ENCODE results near the gene ITGBL1. TPM values are rescaled to one million over a fixed set of nuclear protein-coding genes. Genes with fewer than 3 reads are reported as not detected.

ITGBL1 gene
- total RNA-seq, 1 experiment from 2014 or later = 9.4 TPM

DNA sequence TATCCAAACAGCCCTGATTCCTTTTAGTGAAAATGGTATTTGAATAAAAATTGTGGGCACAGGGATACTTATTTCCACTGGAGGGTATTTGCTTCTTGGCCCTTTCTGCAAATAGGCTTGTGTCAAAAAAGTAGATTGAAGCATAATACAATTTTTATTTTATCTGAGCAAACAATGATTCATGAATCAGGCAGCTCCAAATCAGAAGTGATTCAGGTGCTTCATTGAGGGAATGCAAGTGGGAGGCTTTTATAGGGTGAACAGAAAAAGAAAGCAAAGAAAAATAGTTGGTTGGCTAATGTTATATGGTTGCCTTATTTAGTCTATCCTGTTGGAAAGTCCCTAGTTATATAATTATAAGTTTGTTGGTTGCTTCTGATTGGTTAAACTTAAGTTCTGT is 117.9 kb downstream of the ITGBL1 start:
- Histone ChIP-seq H3K9me3 (no peaks in the 10 kb centered on the region), H3K27me3 (no peaks in the 10 kb centered on the region), H3K36me3 (no peaks in the 10 kb centered on the region), H3K4me3 (no peak overlapping the region)
- DNase-seq = no peak

DNA sequence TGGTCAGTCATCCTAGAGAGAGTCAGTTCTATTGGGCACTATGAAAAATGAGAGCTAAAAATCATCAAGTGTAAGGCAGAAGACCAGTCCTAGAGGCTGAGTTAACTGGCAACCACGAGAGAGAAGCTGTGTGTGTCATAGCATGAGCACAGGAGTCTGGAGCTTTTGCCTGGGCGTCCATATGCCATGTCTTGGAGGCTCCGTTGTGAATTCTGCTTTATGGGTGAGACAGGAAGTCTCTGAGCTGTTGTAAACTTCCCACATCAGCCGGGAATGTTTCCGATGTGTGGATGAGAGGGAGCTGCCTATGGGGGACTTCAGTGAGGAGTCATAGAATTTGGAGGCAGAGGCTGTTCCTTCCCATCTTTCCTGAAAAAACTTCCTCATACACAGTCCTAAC is 120.0 kb downstream of the ITGBL1 start:
- H3K36me3 ChIP-seq = no peaks in the 10 kb centered on the region
- no peaks in the 10 kb centered on the region for H3K9me3 ChIP-seq
- no peak overlapping the region for H3K4me3 ChIP-seq
- no peaks in the 10 kb centered on the region for H3K27me3 ChIP-seq
- DNase-seq = no peak

DNA sequence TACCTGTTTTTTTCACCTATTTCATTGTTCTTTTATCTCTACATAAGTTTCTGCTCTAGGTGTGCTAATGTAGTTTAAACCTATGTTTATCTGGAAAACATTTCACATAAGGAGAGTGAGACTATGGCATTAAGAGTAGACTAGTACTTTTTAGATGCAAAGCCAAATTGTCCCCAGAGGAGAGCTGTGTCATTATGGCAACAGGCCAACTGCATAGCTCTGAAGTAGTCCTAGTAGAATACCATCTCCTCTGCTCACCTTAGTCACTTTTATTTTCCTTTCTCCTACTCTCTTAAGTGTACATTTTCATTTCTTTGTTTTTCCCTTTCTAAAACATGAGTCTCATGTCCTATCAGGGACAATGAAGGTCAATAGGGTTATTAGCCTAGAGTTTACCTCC is 123.1 kb downstream of the ITGBL1 start:
- no peak for DNase-seq
- no peak overlapping the region for H3K4me3 ChIP-seq
- no peaks in the 10 kb centered on the region for H3K36me3 ChIP-seq
- H3K27me3 ChIP-seq = no peaks in the 10 kb centered on the region
- H3K9me3 ChIP-seq = no peaks in the 10 kb centered on the region

DNA sequence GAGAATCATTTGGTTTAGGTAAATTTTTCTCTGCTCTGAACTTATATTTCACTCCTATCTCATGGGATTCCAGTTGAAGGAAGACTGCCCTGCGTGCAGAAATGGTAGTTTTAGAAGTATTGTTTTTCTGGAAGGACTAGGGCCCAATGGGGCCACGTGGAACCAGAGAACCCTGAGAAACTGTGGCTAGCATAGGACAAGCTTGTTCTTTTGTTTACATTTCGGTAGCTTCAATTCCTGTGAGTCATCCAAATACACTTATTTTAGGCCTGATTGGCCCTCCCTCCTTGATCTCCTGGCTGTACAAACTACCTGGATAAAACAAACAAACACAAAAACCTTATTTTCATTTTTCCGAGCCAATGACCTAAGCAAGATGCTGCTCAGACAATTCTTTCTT is 124.0 kb downstream of the ITGBL1 start:
- Histone ChIP-seq H3K4me3 (no peak overlapping the region), H3K9me3 (no peaks in the 10 kb centered on the region), H3K36me3 (no peaks in the 10 kb centered on the region), H3K27me3 (no peaks in the 10 kb centered on the region)
- DNase-seq = no peak

DNA sequence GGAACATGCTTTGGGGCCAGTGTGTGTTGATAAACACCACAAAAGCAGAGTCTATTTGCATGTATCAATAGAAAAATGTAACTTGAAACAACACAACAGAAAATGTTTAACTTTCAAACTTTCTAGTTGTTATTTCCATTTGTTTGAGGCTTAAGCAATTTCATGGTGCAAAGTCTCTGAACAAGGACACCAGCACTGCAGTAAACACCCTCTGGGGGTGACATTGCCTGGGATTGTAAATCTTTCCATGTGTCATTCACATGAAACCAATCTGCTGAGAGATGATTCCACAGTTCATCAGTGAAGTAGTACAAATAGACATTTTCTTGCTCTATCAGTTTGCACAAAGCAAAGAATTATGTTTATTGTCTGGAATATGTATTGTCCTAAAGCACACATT is 124.5 kb downstream of the ITGBL1 start:
- Histone ChIP-seq H3K27me3 (no peaks in the 10 kb centered on the region), H3K9me3 (no peaks in the 10 kb centered on the region), H3K36me3 (no peaks in the 10 kb centered on the region), H3K4me3 (no peak overlapping the region)
- no peak for DNase-seq

DNA sequence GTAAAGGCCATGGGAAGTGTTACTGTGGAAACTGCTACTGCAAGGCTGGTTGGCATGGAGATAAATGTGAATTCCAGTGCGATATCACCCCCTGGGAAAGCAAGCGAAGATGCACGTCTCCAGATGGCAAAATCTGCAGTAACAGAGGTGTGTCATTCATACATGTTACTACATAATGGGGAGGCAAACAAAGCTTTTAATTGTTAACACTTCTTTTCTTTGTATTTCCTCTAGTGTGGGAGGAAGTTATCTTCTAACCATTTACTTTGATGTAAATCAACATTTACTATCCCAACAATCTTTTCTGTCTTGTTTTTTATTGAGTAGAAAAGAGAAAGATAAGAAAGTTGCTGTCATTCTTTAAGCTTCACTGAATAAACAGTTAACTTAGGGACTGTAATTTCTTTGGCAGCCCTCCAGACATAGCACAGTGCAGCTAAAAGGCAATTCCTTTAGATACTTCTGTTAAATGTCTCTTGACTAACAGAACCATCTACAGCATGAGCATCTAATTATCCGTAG is 126.9 kb downstream of the ITGBL1 start:
- no peaks in the 10 kb centered on the region for H3K9me3 ChIP-seq
- no peak overlapping the region for H3K4me3 ChIP-seq
- no peak for DNase-seq
- no peaks in the 10 kb centered on the region for H3K36me3 ChIP-seq
- H3K27me3 ChIP-seq = no peaks in the 10 kb centered on the region

DNA sequence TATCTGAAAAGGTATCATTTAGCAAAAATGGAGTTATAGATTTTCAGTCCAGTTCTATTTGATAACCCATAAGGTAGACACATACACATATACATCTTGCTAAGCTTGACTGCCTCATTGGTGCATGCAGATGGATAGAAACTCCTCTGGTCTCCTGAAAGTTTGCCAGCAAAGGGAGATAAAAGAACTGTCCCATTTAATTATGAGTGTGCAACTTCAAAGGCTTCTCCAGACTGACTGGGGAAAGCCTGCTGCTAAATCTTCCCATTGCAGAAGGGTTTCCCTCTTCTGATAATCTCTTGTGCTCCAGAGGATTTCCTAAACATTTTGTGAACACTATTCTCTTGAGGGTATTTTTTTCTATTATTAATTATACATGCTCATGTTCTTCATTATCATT is 131.9 kb downstream of the ITGBL1 start:
- Histone ChIP-seq H3K27me3 (no peaks in the 10 kb centered on the region), H3K36me3 (no peaks in the 10 kb centered on the region), H3K4me3 (no peak overlapping the region), H3K9me3 (no peaks in the 10 kb centered on the region)
- no peak for DNase-seq

DNA sequence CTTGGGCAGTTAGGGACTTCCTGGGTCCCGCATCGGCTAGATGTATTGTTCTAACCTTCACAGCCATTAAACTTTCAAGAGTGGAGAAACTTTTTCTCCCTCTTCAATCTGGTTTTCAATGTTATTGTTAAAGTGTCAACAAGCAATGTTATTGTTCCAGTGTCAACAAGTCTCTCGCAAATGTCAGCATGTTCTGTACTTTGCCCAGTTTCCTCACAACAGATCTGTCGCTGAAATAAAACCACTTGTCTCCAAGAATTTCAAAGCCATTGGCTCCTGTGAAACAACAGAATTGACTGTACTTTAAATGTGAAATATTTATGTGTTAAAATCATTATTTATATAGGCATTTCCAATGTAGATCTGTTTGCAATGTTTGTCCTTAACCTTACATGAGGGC is 138.0 kb downstream of the ITGBL1 start:
- Histone ChIP-seq H3K9me3 (peaks cover 5% of the 10 kb centered on the region; the same call in 1 of the 2 replicates), H3K4me3 (no peak overlapping the region), H3K36me3 (no peaks in the 10 kb centered on the region), H3K27me3 (no peaks in the 10 kb centered on the region)
- DNase-seq = no peak

DNA sequence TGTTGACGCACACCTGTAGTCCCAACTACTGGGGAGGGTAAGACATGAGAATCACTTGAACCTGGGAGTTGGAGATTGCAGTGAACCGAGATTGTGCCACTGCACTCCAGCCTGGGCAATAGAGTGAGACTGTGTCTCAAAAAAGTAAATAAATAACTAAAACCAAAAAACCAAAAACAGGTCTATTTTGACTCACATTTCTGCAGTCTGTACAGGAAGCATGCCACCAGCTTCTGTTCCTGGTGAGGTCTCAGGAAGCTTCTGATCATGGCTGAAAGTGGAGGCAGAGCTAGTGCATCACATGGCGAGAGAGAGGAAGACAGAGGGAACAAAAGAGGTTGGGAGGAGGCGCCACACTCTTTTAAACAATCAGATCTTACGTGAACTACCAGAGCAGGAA is 142.5 kb downstream of the ITGBL1 start:
- Histone ChIP-seq H3K4me3 (no peak overlapping the region), H3K36me3 (no peaks in the 10 kb centered on the region), H3K9me3 (peaks cover 5% of the 10 kb centered on the region; the same call in 1 of the 2 replicates), H3K27me3 (no peaks in the 10 kb centered on the region)
- DNase-seq = no peak

DNA sequence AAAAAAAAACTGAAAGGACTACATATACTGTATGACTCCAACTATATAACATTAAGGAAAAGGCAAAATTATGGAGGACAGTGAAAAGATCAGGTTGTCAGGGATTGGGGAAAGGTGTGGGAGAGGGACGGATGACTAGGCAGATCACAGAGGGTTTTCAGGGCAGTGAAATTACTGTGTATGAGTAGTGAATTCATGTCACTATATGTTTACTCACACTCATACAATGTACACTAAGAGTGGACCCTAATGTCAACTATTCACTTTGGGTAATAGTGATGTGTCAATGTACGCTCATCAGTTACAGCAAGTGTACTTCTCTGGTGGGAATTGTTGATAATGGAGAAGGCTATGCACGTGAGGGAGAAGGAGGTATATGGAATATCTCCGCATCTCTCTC is 144.3 kb downstream of the ITGBL1 start:
- DNase-seq = no peak
- peaks cover 5% of the 10 kb centered on the region; the same call in 1 of the 2 replicates for H3K9me3 ChIP-seq
- H3K36me3 ChIP-seq = no peaks in the 10 kb centered on the region
- H3K27me3 ChIP-seq = no peaks in the 10 kb centered on the region
- H3K4me3 ChIP-seq = no peak overlapping the region

DNA sequence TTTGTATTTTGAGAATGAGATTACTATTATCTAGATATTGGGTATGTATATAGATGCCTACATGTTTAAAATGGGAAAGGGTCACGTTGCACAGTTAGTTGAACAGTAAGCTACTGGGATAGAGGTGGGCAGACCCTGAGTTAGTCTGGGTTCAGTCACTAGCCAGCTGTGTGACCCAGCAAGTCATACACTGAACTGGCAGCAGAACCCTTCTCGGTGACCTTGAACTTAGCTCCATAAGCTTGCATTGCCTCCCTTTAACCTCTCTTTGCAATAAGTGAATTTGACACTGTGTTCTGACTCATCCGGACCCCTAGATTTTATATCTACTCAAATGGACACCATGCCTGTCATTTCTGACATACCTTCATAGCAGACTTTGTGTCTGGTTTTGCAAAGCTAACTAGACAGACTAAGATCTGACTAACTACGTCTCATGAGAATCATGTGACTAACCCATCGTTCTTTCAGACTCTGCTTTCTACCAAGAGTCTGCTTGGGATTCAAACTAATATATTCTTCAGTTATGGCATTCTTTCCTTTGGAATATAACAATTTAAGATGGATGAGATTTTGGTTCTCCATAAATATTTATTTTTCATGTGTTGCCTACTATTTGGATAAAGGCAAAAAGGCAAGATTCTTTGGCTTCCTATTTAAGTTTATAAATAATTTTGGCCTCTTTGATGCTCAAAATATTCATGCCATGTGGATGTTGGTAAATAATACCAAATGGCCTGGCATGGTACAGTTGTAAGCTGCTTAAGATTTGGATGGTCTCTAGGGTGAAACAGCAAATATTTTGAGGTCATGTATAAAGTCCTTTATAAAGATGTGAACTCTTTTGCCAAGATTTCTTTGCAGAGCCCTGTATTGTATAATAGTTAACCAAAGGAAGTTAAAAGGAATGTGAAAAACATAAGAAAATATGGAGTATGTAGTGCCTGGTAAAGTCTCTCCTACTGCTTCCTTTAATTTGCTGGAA is 159.3 kb downstream of the ITGBL1 start:
- Histone ChIP-seq H3K9me3 (no peaks in the 10 kb centered on the region), H3K36me3 (no peaks in the 10 kb centered on the region), H3K27me3 (no peaks in the 10 kb centered on the region), H3K4me3 (no peak overlapping the region)
- no peak for DNase-seq

DNA sequence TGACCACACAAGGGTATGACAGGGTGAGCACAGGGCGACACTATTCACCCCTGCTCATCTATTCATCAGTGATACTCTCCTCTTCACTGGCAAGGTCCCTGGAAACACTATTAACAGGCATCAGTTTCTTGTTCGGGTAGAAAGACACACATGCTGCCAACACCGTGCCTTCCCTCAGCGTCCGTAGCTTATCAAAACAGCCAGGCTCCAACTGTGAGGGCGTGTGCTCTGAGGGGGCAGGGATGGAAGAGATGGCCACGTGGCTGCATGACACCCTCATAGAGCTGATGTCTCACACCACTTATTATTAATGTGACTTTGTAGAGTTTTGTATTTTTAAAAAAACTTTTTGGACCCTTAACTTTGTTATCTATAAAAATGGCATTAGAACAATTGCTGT is 160.3 kb downstream of the ITGBL1 start:
- no peak for DNase-seq
- no peaks in the 10 kb centered on the region for H3K9me3 ChIP-seq
- no peaks in the 10 kb centered on the region for H3K36me3 ChIP-seq
- no peak overlapping the region for H3K4me3 ChIP-seq
- H3K27me3 ChIP-seq = no peaks in the 10 kb centered on the region

DNA sequence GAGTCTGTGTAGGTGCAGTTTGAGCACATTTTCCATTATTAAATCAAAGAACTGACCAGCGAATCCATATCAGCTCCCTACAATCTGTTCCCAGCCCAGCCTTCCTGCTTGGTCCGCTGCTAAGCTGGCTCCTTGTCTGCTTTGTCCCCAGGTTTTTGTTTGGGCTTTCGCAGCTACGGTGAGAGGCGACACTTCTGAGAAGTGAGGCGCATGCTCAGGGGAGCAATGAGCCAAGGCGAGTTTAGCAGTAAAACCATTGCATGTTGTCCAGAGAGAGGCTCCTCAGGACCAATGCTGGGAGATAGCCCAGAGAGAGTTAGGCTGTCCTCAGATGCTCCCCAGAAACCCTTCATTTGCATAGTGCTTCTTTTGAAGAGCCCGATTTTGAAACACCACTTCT is 162.0 kb downstream of the ITGBL1 start:
- no peaks in the 10 kb centered on the region for H3K36me3 ChIP-seq
- H3K27me3 ChIP-seq = no peaks in the 10 kb centered on the region
- no peak for DNase-seq
- H3K4me3 ChIP-seq = no peak overlapping the region
- H3K9me3 ChIP-seq = no peaks in the 10 kb centered on the region

DNA sequence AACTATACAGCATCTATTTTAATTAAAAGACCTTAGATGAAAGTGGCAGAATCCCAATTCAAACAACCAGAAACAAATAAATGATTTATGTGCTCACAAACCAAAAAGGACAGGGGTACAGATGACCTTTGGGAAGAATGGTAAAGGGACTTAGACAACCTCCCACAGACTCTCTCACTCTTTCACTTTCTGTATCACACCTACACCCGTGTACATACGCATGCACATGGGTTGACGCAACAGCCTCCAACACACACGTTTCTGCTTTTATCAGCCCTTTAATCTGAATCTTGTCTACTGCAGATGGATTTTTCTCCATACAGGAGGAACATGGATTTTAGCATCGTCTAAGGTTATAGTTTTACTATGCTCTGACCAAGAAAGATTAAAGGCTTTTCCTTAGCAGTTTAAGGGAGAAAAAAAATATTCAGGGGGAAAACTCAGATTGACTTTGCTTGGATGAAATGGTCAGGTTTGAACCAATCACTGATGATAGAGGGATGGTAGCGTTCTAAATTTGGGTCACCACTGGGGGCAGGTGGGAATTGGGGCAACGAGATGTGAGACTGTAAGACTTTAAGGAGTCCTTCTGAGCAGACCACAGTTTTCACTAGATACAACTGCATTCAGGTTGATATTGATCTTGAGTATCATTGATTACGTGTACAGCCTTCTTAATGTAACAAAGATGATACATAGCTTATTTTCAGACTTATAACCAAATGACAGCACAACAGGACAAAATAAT is 166.1 kb downstream of the ITGBL1 start:
- Histone ChIP-seq H3K9me3 (no peaks in the 10 kb centered on the region), H3K27me3 (no peaks in the 10 kb centered on the region), H3K36me3 (no peaks in the 10 kb centered on the region), H3K4me3 (no peak overlapping the region)
- no peak for DNase-seq

DNA sequence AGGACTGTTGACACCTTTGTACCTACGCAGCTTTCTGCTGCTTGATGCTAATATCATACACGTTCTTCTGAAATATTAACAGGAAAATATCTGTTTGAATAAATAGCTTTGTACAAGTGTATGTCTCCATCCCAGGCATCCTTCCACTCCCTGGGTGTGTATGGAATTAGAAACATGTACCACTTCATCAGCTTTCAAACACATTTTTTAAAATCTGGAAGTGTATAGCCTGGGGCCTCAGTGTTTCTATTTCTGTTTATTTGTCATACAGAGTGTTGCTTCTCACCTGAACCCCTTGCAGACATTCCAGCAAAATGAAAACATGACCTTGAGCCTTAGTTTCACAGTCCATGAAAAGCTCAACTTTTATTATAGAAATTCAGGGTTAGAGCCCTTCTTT is 168.6 kb downstream of the ITGBL1 start:
- H3K36me3 ChIP-seq = no peaks in the 10 kb centered on the region
- H3K27me3 ChIP-seq = no peaks in the 10 kb centered on the region
- no peaks in the 10 kb centered on the region for H3K9me3 ChIP-seq
- no peak for DNase-seq
- H3K4me3 ChIP-seq = no peak overlapping the region

DNA sequence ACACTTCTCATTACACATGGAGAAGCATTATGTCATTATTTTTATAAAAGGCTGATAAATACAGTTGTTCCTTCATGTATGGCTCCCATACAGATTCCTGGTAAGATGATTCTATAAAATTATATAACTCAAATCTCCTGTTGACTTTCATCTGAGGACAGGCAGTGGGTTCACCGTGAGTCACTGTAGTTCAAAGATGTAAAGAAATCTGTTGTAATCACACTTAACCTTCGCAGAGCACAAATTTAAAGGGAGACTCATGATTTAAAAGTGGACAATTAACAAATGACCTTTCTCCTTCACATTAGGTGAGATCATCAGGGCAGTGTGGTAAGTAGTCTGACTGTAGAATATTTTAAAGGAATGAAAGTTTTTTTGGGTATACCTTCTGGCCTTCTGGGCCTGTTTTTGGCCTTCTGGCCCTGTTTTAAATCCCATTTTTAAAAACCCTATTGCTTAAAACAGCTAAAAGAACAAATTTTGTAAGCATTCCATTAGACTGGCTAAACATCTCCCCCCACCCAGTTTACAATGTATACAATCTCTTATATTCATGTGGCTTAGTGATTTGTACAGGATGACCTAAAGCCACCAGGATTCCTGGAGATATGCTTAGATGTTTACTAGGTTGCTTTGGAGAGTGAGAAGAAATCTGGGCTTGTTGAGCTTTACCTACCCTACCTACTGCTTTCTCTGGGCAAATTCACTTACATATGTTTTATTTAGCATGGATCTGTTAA is 171.2 kb downstream of the ITGBL1 start:
- peak; percentile 2 for DNase-seq
- H3K36me3 ChIP-seq = no peaks in the 10 kb centered on the region
- H3K27me3 ChIP-seq = no peaks in the 10 kb centered on the region
- 0 out of 2 replicates have a peak overlapping the region, but pooled peaks have one; percentile 3 for H3K4me3 ChIP-seq
- H3K9me3 ChIP-seq = no peaks in the 10 kb centered on the region
